Choroid plexus epithelial cell (primary cell): ENCODE measurements around the gene SPACA7.

Source experiments
- DNase-seq: peaks from one replicate; pipeline ENCODE4 v3.0.0-alpha.2; 2010; ENCODE audit warnings: low read depth
- H3K4me3 ChIP-seq: 2 replicates; pipeline ENCODE4 v1.5.1; 2011; ENCODE audit warnings: low read depth, mild to moderate bottlenecking, control low read depth, low read length, moderate library complexity
- CTCF ChIP-seq: conservative IDR thresholded peaks from 2 replicates; pipeline ENCODE4 v1.5.1; 2011; ENCODE audit warnings: low read depth, mild to moderate bottlenecking, control low read depth, inconsistent platforms, low read length, moderate library complexity

The SPACA7 gene

GRCh38 chr13:112343591-112343990, 32.6 kb upstream of the SPACA7 start:
- H3K4me3 ChIP-seq = no peak overlapping the region
- DNase-seq = no peak
- no peak for TF ChIP-seq CTCF

GRCh38 chr13:112345826-112346172, 30.4 kb upstream of the SPACA7 start:
- H3K4me3 ChIP-seq = no peak overlapping the region
- no peak for DNase-seq
- no peak for TF ChIP-seq CTCF

- H3K4me3 ChIP-seq = no peak overlapping the region
- TF ChIP-seq CTCF = no peak
- DNase-seq = no peak
Observed at GRCh38 chr13:112346173-112346898, 29.8 kb upstream of the SPACA7 start.

- DNase-seq = no peak
- H3K4me3 ChIP-seq = no peak overlapping the region
- TF ChIP-seq CTCF = no peak
Observed at GRCh38 chr13:112346899-112347229, 29.3 kb upstream of the SPACA7 start.

GRCh38 chr13:112347986-112348385, 28.2 kb upstream of the SPACA7 start:
- no peak overlapping the region for H3K4me3 ChIP-seq
- no peak for DNase-seq
- no peak for TF ChIP-seq CTCF

- no peak for DNase-seq
- no peak for TF ChIP-seq CTCF
- H3K4me3 ChIP-seq = no peak overlapping the region
Observed at GRCh38 chr13:112348642-112349345, 27.4 kb upstream of the SPACA7 start.

- DNase-seq = no peak
- no peak for TF ChIP-seq CTCF
- no peak overlapping the region for H3K4me3 ChIP-seq
Observed at GRCh38 chr13:112349681-112350080, 26.5 kb upstream of the SPACA7 start.
